Dedifferentiated amniotic fluid mesenchymal stem cell (primary cell): ENCODE results near the gene MMP19.
"Not testable (repeated sequence)": the region's sequence is repeated elsewhere in the genome, so short reads cannot be mapped to it uniquely, and the experiment has no call there.

ENCODE experiments used
- DNase-seq: peaks from one replicate; pipeline ENCODE4 v3.0.0-alpha.2; 2016; ENCODE audit errors: extremely low spot score

Gene MMP19, protein sequence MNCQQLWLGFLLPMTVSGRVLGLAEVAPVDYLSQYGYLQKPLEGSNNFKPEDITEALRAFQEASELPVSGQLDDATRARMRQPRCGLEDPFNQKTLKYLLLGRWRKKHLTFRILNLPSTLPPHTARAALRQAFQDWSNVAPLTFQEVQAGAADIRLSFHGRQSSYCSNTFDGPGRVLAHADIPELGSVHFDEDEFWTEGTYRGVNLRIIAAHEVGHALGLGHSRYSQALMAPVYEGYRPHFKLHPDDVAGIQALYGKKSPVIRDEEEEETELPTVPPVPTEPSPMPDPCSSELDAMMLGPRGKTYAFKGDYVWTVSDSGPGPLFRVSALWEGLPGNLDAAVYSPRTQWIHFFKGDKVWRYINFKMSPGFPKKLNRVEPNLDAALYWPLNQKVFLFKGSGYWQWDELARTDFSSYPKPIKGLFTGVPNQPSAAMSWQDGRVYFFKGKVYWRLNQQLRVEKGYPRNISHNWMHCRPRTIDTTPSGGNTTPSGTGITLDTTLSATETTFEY

DNA sequence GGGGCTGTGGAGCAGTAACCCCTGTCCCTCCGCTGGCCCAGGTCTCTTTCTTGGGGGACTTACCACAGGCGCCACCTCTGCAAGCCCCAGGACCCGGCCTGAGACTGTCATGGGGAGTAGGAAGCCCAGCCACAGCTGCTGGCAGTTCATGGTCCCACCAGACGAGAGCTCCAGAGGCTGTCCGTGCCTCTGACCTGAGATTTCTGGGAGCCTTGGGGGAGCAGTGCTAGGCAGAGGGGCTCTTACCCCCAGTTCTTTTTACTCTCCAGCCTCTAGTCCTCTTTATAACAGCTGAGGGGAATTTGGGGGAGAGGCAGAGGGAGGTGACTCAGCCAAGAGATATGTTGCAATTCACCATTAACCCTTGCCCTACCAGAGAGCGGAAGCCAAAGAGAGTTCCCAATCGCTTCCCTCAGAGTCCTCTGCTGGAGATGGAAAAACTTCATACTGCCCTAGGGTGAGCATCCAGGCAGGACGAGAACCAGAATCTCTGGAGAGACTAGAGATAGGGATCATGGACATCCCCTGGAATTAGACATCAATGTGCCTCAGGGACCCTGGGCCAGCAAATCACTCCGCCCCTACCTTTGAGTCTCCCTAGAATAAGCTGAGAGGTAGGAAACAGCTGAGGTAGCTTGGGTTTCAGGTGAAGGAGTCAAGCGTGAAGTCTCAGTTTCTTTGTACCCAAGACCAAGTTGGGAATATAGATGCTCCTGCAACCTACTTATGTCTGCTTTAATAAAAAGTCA lies at the start of gene MMP19:
MMP19 (minus strand) TSS at position 256 of the 749 bp plus-strand sequence; CDS start at position 150, 106 bp downstream.
- peak; percentile 51 for DNase-seq

DNA sequence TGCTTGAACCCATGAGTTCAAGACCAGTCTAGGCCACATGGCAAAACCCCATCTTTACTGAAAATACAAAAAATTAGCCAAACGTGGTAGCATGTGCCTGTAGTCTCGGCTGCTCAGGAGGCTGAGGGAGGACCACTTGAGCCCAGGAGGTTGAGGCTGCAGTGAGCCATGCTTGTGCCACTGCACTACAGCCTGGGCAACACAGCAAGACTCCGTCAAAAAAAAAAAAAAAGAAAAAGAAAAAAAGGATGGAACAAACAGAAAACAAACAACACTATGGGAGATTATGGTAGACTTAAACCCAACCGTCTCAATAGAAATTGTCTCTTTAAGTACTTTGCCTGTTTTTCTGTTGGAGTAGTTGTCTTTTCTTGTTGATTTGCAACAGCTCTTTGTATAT lies 48.6 kb upstream of the MMP19 start:
- DNase-seq: no peak

DNA sequence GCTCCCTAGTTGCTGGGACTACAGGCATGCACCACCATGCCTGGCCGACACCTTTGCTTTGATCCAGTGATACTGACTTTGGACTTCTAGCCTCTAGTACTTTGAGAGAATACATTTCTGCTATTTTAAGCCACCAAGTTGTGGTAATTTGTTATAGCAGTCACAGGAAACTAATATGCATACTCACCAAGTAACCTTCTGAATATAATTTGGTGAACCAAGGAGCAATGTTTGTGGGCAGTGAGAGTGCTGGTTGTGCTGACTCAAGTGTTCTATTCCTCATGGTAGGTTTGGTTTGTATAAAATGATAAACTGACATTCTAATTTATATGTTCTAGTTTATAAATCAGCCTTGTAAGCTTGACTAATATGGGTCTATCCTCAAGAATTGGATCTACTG lies 42.4 kb upstream of the MMP19 start:
- no peak for DNase-seq

DNA sequence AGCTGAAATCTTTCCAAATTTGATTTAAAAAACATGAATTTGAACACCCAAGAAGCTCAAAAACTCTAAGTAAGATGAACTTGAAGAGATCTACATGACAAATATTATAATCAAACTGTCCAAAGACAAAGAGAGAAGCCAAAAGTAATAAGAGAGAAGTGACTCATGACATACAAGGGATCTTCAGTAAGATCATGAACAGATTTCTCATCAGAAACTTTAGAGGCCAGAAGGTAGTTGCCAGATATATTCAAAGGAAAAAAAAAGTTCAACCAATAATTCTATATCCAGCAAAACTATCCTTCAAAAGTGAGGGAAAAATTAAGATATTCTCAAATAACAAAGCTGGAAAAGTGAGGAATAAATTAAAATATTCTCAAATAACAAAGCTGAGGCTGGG lies 35.1 kb upstream of the MMP19 start:
- DNase-seq: no peak

DNA sequence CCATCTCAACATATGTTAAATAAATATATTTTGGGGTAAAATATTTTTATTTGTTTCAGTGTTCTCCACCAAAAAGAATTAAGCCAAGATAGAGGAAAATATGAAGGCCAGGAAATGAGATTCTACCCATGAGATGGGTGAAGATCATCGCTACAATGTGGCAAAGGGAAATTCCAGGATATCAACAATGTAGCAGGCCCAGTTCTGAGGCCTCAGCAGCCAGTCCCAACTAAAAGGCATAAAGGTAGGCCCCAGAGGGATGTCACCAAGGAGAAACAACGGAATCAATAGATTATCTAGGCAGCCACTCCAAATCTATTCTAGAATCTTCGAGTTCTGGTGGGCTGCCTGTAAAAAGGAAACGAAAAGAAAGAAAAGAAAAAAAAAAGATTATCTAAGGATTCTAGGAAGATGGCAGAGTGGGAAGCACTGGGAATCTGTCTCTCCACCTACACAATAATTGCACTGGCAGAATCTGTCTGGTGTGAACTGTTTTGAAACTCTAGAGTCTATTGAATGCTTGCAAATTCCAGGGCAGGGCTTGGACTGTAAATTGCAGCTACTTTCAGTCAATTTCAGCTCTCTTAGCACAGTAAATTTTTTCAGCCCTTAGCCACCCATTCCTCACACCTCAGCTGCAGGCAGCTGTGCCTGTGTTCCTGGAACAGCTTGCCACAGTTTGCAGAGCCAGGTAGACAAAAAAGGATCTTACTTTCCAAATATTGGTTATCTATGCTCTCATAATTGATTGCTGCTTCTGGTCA lies 33.1 kb upstream of the MMP19 start:
- DNase-seq: no peak

DNA sequence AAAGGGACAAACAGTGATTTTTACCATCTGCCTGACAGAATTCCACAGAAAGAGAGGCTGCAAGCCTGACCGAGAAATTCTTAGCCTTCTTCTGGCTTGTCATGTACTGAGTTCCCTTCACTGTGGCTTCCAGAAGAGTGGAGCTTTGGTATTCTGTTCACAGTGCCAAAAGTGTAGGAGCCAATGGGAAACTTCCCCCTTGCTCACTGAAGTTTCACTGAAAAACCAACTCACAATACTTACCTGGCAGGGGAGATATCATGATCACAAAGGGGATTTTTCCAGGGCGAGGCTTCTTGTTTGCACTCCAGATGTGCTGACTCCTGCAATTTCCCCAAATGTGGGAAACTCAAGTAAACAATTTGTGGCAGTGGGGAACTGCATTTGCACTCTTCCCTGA lies 31.7 kb upstream of the MMP19 start:
- DNase-seq: no peak

DNA sequence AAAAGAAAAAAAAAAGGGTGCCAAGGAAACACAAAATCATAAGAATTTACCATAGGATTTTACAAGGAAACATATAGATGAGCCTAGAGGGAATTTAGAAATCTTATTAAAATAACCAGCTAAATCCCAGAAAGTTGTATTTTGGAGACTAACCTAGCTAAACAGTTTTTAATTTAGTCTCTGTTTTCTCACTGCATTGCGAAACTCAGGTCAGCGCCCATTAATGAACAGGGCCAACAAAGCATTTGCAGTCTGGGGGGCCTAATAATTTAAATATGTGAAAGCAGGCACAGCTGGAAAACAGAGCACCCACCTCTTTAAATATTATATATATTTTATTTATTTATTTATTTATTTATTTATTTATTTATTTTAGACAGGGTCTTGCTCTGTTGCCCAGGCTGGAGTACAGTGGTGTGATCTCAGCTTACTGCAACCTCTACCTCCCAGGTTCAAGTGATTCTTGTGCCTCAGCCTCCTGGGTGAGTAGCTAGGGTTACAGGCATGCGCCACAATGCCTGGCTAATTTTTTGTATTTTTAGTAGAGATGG lies 23.8 kb upstream of the MMP19 start:
- not testable (repeated sequence) for DNase-seq

DNA sequence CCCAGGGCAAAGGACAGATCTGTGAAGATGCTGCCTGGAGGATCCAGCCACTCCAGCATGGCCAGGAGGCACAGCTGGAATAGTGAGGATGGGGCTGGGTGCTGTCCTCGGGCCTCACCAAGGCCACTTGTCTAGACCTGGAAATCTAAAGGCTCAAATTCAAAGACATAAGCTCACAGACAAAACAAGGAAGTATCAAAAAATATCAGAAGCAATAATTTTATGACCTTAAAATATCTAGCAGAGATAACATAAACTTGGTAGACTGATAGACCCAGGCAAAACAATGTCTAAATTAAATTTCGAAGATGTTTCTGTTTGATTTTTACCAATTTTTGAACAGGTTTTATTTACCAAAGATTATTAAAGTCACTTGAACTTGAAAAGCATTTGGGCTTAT lies 22.6 kb upstream of the MMP19 start:
- no peak for DNase-seq

DNA sequence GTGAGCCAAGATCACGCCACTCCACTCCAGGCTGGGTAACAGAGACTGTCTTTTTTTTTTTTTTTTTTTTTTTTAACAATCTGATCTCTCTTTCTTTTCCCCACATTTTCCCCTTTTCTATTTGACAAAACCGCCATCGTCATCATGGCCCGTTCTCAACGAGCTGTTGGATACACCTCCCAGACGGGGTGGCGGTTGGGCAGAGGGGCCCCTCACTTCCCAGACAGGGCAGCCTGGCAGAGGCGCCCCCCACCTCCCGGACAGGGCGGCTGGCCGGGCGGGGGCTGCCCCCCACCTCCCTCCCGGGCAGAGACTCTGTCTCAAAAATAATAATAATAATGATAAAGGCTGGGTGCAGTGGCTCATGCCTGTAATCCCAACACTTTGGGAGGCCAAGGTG lies 20.2 kb upstream of the MMP19 start:
- not testable (repeated sequence) for DNase-seq

DNA sequence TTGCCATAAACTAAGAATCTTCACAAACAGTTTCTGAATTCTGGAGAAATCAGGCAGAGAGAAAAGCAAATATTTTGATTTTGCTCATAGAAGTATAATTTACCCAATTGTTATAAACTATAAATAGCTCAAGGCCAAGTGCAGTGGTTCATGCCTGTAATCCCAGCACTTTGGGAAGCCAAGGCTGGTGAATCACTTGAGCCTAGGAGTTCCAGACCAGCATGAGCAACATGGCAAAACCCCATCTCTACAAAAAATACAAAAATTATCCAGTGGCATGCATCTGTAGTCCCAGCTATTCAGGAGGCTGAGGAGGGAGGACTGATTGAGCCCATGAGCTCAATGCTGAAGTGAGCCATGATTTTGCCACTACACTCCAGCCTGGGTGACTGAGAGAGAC lies 19.6 kb upstream of the MMP19 start:
- no peak for DNase-seq

DNA sequence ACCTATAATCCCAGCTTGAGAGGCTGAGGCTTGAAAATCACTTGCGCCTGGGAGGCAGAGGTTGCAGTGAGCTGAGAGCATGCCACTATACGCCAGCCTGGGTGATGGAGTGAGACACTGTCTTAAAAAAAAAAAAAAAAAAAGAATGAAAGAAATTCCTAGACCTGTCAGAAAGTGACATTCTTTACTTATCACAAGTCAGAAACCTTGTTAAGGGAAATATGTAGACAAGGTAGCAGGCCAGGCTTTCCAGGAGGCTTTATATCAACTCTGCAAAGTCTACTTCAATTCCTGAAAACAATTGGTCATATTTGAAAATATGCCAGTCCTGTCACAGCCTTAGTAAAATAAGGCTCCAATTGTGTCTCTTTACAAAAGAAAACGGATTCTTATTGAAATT lies 19.1 kb upstream of the MMP19 start:
- DNase-seq: no peak

DNA sequence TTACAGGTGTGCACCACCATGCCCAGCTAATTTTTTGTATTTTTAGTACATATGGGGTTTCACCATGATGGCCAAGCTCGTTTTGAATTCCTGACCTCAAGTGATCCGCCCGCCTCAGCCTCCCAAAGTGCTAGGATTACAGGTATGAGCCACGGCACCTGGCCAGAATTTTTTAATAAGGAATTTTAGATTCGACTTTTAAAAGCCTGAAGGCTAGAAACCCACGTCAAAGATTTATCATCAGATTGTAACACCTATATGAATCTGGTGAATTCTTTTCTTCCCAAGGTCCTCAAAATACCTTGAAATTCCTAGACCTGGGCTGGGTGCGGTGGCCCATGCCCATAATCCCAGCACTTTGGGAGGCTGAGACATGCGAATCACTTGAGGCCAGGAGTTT lies 18.7 kb upstream of the MMP19 start:
- DNase-seq: no peak

DNA sequence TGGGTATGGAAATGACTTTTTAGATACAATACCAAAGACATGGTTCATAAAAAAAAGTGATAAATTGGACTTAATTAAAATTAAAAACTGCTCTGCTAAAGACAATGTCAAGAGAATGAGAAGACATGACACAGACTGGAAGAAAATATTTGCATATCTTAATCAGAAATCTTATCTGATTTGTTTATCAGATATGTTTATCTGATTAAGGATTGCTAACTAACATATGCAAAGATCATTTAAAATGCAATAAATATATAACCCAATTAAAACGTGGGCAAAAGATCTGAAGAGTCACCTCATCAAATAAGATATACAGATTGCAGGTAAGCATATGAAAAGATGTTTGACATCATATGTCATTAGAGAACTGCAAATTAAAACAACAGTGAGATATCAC lies 10.0 kb upstream of the MMP19 start:
- DNase-seq: no peak

DNA sequence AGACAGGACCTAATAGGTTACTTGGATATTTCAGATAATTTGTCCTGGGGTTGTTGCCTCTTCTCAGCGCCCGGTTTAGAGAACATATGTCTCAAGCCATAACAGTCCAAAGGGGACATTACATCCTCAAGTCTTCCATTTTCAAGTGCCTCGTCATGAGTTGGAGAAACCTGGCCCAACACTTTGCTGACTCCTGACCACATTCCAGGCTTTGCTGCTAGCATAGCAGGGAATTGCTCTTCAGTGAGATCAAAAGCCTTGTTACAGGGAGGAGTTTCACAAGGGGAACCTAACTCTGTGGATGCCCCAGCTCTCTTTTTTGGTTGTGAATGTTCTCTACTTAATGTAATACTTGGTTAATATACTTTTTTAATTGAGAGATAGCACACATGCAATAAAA lies 8.2 kb upstream of the MMP19 start:
- DNase-seq: no peak

DNA sequence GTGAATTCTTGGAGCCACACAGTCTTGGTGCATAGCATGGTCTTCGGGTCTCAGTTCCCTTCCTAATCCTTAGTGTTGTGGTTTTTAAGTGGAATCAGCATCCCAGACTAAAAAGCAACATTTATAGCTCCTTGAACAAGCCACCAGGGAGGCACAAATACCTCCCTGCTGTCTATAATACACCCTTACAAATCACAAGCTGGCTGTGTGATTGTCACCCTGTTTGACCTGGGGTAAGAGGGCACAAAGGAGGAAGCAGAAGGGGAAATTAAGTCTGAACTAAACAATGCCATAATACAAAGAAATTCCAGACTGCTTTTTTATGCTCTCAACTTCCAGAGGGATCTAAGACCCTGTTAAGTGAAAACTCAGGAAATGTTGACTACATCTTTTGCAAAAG lies 7.7 kb upstream of the MMP19 start:
- no peak for DNase-seq

DNA sequence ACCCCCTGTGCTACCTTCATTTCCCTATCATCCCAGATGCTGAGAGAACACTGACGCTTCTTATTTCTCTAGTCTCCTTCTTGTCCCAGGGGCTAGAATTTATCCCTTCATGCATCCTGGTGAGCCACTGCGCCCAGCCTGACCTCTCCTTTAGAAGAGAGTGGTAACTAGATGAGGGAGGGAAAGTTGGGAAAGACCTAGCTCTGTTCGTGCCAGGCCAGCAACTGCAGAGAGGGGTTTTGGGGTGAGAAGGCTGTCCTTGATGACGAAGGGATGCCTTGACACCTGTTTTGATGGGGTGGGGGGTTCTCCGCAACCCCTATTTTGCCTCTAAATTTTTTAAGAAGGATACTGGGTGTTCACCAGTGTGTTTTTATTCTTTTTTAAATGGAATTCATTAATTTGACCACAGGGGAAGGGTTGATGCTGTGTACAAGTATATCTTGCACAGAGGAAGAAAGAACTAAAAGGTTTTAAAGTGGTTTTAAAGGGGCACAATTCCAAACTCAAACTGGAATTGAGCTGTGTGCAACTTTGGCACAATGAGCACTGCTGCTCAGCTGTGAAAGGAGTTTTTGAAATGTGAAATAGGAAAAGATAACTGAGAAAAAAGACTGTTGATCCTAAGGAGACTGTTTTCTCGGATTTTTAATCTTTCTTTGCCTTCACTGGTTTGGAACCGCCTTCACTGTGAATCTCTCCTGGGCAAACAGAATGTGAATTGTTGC lies 7.0 kb upstream of the MMP19 start:
- no peak for DNase-seq

DNA sequence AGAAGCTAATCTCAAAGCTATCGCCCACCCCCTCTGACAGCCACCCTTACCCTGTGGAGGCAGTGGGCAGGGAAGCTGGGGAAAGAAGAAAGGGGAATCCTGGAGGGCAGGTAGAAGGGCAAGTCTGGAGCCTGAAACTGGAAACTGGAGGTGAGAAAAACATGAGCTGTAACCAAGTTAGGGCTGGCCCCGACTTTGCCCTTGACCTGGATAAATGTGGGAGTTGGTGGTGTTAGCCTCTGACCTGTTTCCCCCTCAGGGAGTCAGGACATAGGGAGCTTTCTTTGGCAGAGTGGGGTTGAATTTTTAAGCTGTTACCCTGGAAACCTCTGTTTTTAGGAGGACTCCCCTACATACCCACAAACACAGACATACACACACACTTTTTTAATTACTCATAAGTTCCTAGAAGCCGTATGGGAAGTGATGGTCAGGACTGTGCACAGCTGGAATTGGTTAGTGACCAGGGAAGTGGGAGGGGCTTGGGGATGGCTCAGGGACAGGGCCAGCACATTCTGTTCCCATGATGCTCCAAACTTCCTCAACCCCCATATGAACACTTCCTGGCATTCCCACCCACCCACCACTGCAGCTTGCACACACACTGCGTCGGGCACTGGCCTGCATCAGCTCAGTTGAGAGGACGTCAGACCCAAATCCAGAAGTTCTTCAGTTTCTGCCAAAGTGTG lies 5.0 kb upstream of the MMP19 start:
- DNase-seq: peak; percentile 97

DNA sequence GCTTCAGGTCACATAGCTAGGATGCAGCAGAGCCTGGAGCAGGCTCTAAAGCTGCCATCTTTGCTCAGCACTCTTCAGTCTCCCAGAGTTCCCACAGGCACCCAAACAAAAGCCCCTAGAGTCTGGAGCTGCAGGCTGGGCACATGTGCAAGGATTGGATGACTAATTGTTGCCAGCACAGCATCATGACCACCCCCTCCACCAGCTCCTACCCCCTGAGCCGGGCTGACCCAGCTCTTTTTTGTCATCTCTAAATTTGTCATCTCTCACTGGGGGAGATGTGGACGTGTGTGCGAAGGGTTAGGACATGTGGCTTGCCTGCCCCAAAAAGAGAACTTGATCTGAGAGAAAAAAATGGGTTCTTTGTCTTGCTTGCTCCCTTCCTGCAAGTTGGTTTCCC lies 4.3 kb upstream of the MMP19 start:
- DNase-seq: no peak

DNA sequence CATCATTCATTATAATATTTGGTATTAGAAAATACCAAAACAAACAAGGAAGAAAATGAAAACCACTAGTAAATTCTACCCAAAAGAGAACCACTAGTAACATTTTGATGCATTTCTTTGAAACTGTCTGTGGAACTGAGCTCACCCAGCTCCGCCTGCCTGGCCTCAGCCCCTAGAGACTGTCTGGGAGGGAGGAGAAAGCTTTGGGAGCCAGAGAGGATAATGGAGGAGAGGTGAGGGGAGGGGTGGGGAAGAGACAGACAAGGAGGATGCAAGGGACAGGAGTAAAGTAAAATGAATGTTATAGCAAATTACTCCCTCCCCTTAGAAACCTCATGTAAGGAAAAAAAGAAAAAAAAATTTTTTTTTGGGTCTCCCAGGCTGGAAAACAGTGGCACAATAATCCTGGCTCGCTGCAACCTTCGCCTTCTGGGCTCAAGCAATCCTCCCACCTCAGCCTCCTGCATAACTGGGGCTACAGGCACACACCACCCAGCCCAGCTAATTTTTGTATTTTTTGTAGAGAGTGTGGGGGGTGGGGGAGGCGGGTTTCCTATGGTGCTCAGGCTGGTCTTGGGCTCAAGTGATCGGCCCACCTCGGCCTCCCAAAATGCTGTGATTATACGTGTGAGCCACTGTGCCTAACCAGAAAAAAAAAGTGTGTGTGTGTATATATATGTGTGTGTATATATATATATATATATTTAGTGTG lies 3.2 kb upstream of the MMP19 start:
- no peak for DNase-seq

DNA sequence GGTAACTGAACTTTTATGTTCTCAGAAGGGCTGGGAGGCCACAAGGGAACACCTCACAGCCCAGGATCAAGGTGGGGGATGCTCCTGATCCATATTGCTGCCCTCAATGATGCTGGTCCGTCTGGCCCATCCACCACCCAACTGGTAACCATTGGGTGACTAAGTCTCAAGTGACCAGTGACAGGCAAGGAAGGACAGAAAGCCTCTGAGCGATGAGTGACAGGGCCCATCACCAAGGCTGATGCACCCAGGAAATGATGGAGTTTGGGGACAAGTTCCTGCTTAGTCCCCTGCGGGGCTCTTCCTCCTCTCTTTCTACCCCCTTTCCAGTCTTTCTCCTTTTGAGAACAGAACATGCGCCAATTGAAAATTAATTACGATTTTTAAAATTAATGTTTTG lies 2.6 kb upstream of the MMP19 start:
- DNase-seq: no peak
